Kidney epithelial cell (primary cell): ENCODE data around the gene DENND2D. TPM values are rescaled to one million over a fixed set of nuclear protein-coding genes. Genes with fewer than 3 reads are reported as not detected.

Source experiments
- DNase-seq: peaks from one replicate; pipeline ENCODE4 v3.0.0-alpha.2; 2010; ENCODE audit warnings: low read depth
- H3K27me3 ChIP-seq: 2 replicates; pipeline ENCODE4 v1.6.0; 2011; ENCODE audit warnings: low read length; ENCODE audit not compliant: control insufficient read depth, insufficient read depth
- H3K36me3 ChIP-seq: 2 replicates; pipeline ENCODE4 v1.5.1; 2011; ENCODE audit warnings: low read length; ENCODE audit not compliant: control insufficient read depth, insufficient read depth
- H3K4me3 ChIP-seq: 2 replicates; pipeline ENCODE4 v1.5.1; 2011; ENCODE audit warnings: low read depth, mild to moderate bottlenecking, control low read depth, low read length
- total RNA-seq: library from RNA; depleted of rRNA; stranded (reverse); fragments of >200 nt; gene quantifications from 2 replicates; pipeline ENCODE4 v1.2.3, GENCODE V29; 2015
- TF ChIP-seq, protein P1 (sequence below): IDR thresholded peaks from 2 replicates; pipeline ENCODE4 v1.5.1; 2011; ENCODE audit warnings: mild to moderate bottlenecking, moderate library complexity, low read length, control low read depth, inconsistent platforms; ENCODE audit not compliant: insufficient read depth, poor library complexity, severe bottlenecking

The DENND2D gene
- total RNA-seq, 1 donor from 2014 or later: 13.2 TPM

GRCh38 chr1:111157431-111157830, 43.0 kb downstream of the DENND2D start:
- TF ChIP-seq, protein P1, sequence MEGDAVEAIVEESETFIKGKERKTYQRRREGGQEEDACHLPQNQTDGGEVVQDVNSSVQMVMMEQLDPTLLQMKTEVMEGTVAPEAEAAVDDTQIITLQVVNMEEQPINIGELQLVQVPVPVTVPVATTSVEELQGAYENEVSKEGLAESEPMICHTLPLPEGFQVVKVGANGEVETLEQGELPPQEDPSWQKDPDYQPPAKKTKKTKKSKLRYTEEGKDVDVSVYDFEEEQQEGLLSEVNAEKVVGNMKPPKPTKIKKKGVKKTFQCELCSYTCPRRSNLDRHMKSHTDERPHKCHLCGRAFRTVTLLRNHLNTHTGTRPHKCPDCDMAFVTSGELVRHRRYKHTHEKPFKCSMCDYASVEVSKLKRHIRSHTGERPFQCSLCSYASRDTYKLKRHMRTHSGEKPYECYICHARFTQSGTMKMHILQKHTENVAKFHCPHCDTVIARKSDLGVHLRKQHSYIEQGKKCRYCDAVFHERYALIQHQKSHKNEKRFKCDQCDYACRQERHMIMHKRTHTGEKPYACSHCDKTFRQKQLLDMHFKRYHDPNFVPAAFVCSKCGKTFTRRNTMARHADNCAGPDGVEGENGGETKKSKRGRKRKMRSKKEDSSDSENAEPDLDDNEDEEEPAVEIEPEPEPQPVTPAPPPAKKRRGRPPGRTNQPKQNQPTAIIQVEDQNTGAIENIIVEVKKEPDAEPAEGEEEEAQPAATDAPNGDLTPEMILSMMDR: no peak
- DNase-seq: no peak
- H3K27me3 ChIP-seq: no peaks in the 10 kb centered on the region
- no peaks in the 10 kb centered on the region for H3K36me3 ChIP-seq
- no peak overlapping the region for H3K4me3 ChIP-seq

DNA sequence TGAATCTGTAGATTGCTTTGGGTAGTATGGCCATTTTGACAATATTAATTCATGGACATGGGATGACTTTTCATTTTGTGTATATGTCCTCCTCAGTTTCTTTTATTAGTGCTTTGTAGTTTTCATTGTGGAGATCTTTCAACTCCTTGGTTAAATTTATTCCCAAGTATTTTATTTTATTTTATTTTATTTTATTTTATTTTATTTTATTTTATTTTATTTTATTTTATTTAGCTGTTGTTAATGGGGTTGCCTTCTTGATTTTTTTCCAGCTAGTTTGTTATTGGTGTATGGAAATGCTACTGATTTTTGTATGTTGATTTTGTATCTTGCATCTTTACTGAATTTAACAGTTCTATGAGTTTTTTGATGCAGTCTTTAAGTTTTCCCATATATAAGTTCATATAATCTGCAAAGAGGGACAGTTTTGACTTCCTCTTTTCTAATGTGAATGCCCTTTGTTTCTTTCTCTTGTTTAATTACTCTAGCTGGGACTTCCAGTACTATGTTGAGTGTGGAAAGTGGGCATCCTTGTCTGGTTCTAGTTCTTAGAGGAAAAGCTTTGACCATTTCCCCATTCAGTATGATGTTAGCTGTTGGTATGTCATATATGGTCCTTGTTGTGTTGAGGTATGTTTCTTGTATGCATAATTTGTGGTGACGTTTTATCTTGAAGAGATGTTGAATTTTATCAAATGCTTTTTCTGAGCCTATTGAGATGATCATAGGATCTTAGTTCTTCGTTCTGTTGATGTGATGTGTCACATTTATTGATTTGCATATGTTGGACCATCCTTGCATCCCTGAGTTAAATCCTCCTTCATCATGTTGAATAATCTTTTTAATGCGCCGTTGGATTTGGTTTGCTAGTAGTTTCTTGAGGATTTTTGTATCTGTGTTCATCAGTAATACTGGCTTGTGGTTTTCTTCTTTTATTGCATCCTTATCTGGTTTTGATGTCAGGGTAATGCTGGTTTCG, 46.1 kb downstream of the DENND2D start:
- TF ChIP-seq, protein P1: no peak
- Histone ChIP-seq H3K36me3 (no peaks in the 10 kb centered on the region), H3K27me3 (no peaks in the 10 kb centered on the region), H3K4me3 (no peak overlapping the region)
- no peak for DNase-seq

- DNase-seq: no peak
- H3K27me3 ChIP-seq: no peaks in the 10 kb centered on the region
- TF ChIP-seq, protein P1: no peak
- H3K36me3 ChIP-seq: no peaks in the 10 kb centered on the region
- no peak overlapping the region for H3K4me3 ChIP-seq
Observed at GRCh38 chr1:111151838-111152237, 48.6 kb downstream of the DENND2D start.

DNA sequence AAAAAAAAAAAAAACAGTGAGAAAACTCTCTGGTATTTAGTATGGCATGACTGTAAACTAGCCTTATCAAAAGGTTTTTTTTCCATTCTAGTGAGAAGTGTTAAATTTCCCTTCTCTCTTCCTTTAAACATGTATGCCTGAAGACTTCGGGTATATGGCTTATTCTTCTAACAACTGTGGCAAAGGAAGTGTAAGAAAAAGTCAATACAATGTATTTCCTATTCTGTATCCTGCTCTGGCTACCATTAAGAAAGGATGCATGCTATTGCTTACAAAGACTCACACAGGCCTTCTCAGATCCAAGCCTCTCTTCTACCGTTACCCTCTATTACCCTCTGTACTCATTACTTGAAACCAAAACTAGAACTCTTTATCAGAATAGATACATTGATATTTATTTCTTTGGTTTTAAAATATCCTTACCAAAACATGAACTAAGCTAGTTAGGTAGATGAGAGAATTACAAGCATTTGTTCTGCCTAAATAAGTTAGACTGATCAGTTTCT, 52.0 kb downstream of the DENND2D start:
- TF ChIP-seq, protein P1: no peak
- no peak for DNase-seq
- no peak overlapping the region for H3K4me3 ChIP-seq
- H3K36me3 ChIP-seq: no peaks in the 10 kb centered on the region
- no peaks in the 10 kb centered on the region for H3K27me3 ChIP-seq

GRCh38 chr1:111147948-111148347, 52.5 kb downstream of the DENND2D start:
- Histone ChIP-seq H3K27me3 (no peaks in the 10 kb centered on the region), H3K4me3 (no peak overlapping the region), H3K36me3 (no peaks in the 10 kb centered on the region)
- no peak for DNase-seq
- TF ChIP-seq, protein P1: no peak
